ENCODE results near the gene HS6ST1.

The HS6ST1 gene

DNA sequence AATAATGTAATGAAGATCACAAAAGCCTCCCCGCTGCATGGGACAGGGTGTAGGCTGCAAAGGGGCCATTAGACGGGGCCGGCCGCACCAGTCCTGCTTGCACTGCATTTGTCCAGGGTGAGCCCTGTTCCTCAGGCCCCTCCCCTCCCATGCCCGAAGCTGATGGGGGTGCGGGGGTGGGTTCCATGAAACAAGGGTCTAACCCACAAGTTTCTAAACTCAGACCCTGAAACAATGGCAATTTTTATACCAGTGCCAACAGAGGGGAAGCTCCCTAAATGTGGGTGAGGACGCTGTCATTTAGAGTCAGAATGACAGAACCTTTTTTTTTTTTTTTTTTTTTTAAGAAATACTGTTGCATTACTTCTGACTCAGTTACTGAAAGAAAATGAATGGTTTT, 39.7 kb downstream of the HS6ST1 start:
- H3K4me3 ChIP-seq (ENCODE audit: low read length): no peak overlapping the region
- DNase-seq (ENCODE audit: low read depth): no peak
- TF ChIP-seq, protein P1, sequence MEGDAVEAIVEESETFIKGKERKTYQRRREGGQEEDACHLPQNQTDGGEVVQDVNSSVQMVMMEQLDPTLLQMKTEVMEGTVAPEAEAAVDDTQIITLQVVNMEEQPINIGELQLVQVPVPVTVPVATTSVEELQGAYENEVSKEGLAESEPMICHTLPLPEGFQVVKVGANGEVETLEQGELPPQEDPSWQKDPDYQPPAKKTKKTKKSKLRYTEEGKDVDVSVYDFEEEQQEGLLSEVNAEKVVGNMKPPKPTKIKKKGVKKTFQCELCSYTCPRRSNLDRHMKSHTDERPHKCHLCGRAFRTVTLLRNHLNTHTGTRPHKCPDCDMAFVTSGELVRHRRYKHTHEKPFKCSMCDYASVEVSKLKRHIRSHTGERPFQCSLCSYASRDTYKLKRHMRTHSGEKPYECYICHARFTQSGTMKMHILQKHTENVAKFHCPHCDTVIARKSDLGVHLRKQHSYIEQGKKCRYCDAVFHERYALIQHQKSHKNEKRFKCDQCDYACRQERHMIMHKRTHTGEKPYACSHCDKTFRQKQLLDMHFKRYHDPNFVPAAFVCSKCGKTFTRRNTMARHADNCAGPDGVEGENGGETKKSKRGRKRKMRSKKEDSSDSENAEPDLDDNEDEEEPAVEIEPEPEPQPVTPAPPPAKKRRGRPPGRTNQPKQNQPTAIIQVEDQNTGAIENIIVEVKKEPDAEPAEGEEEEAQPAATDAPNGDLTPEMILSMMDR (conservative IDR thresholded peaks at IDR 0.05; ENCODE audit: low read length): no peak

DNA sequence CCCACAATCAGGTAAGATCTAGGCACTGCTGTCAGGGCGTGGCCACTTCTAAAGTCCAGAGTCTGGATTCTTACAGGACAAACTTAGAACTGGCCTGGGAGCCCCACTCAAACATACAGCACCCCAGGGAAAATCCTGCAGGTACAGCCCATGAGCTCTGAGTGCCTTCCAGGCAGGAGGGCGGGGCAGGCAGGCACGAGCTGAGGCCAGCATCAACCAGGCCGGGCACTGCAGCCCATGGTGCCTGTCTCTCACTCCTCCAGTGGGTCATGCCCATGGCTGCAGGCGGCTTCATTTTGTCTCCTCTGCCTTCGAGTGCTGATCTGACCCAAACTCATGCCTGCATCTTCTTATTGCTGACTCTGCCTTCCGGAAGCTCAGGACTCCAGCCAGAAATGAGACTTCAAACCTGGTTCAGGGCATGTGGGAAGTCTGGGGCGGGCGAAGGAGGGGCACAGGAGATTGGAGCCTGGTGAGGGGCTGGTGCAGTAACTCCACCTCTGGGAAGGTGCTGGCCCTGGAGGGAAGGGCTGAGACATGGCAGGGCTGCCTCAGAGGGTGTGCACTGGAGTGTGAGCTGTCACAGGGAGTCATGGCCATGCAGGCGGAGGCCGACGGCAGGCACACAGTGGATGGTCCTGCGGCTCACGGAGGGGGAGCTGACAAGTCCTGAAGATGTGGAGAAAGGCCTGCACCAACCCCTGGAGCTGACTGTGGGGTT, 40.5 kb downstream of the HS6ST1 start:
- DNase-seq (ENCODE audit: low read depth): no peak
- H3K4me3 ChIP-seq (ENCODE audit: low read length): no peak overlapping the region
- TF ChIP-seq, protein P1 (conservative IDR thresholded peaks at IDR 0.05; ENCODE audit: low read length): no peak

DNA sequence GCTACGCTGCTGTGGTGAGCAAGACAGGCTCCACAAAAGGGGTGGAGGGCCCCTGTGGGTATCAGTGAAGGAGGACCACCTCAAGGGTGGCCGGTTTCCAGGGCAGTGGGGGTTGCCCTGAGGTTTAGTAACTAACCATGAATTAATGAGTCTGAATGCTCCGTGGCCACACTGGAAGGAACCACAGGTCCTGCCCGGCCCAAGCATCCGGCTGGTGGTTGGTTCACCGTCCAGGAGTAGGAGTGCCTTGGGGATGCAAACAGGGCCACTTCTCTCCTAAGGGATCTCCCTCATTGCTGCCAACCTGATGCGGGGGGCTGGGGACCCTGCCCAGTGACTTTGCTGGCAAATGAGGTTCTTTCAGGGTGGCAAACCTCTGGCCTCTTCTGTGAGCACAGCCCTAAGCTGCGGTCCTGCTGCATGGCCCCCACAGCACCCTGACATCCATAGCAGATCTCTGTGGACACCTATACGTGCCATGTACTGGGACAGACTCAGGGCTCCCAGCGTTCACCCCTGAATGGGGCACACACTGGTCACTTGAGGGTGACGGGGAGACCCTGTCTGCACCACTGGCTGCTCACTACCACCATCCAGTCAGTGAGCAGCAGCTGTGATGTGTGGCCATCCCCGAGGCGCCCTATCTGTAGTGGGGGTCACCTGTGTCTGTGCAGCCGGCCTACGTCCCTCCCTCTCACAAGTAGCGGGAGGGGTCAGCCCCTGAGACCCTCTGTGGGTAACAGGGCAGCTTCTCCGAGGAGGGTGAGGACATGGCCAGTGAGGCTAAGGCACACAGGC, 41.6 kb downstream of the HS6ST1 start:
- H3K4me3 ChIP-seq (ENCODE audit: low read length): no peak overlapping the region
- DNase-seq (ENCODE audit: low read depth): no peak
- TF ChIP-seq, protein P1 (conservative IDR thresholded peaks at IDR 0.05; ENCODE audit: low read length): no peak

DNA sequence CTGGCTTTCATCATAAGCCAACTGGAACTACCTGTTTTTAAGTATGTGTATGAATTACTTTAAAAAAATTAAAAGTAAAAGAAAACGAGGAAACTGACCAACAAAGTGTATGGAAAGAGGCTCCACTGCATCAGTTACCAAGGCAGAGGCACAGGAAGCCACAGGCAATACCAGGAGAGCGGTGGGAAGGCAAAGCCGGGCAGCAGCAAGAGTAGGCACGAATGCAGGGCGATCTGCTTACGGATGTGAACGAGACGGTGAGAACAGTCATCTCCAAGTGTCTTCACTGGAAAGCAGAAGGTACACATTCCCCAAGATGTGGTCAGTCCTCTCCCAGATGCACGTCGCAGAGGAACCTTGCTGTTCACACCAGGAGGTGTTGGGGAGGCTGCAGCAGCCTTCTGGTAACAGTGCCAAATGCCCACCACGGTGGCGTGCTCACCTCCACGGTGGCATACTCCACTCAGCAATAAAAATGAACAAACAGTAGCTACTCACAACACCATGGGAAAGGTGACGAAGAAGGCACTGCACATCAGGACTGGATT, 43.1 kb downstream of the HS6ST1 start:
- TF ChIP-seq, protein P1 (conservative IDR thresholded peaks at IDR 0.05; ENCODE audit: low read length): no peak
- no peak overlapping the region for H3K4me3 ChIP-seq (ENCODE audit: low read length)
- DNase-seq (ENCODE audit: low read depth): no peak

DNA sequence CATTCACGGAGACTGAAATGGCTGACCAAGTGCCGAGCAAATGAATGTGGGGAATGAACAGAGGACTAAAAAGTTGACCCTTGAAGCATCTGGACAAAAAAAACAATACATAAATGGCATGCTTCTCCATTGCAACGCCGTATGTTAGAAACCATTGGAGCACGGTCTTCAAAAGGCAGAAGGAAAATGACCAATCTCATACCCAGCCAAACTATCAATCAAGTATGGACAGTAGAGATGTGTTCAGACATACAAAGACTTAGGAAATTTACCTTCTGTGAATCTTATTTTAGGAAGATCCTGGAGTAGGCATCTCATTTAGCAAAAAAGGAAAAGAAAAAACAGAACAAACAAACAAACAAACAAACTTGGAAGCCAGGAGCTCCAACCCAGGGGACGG, 44.5 kb downstream of the HS6ST1 start:
- no peak for DNase-seq (ENCODE audit: low read depth)
- H3K4me3 ChIP-seq (ENCODE audit: low read length): no peak overlapping the region
- TF ChIP-seq, protein P1 (conservative IDR thresholded peaks at IDR 0.05; ENCODE audit: low read length): no peak

DNA sequence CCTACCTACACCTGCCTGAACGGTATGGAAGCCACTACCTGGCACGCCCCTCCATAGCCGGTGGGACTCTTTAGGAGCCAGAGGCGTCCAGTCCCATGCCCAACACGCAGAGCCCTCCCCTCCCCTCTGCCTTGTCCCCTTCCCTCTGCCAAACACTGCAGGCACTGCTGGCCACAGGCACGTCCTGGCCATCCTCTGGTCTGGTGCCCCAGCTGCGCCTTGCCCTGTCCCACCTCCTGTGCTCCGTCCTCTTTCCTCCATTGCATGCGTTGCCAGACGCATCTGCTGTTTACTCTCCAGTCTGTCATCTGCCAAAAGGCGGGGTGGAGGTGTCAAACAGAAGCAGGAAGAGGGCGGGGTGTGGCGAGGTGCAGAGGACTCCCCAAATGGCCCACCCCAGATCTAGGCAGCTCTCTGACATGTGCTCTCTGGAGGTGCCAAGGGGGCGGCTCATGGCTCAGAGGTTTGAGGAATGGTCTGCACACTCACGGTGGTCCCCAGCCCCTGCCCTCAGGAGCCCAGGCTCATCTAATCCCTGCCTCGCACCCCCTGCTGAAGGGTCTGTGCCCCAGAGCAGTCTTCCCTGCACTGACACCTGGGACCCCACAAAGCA, 45.1 kb downstream of the HS6ST1 start:
- TF ChIP-seq, protein P1 (conservative IDR thresholded peaks at IDR 0.05; ENCODE audit: low read length): no peak
- H3K4me3 ChIP-seq (ENCODE audit: low read length): no peak overlapping the region
- no peak for DNase-seq (ENCODE audit: low read depth)
